ENCODE data around the gene PGS1.

Gene PGS1

GRCh38 chr17:78343187-78343542 is 35.3 kb upstream of the PGS1 start:
- peak; percentile 93 to 96 for DNase-seq (ENCODE audit: low read depth in 2 of 2)
- no peak for TF ChIP-seq CTCF (IDR thresholded peaks at IDR 0.05; ENCODE audit: low read depth, low read length)

GRCh38 chr17:78343543-78344201 is 34.8 kb upstream of the PGS1 start:
- H3K4me3 ChIP-seq (replicated peaks in 1 of 2; ENCODE audit: low read depth in 2 of 2, low read length in 2 of 2) = no peak overlapping the region
- no peak for TF ChIP-seq CTCF (IDR thresholded peaks at IDR 0.05; ENCODE audit: low read depth, low read length)
- DNase-seq (ENCODE audit: low read depth in 2 of 2) = no peak

More at GRCh38 chr17:78343187-78343542, 35.3 kb upstream of the PGS1 start:
- no peak overlapping the region for H3K4me3 ChIP-seq (replicated peaks in 1 of 2; ENCODE audit: low read depth in 2 of 2, low read length in 2 of 2)

GRCh38 chr17:78344666-78345065 is 33.8 kb upstream of the PGS1 start:
- DNase-seq (ENCODE audit: low read depth in 2 of 2) = no peak
- H3K4me3 ChIP-seq (replicated peaks in 1 of 2; ENCODE audit: low read depth in 2 of 2, low read length in 2 of 2) = no peak overlapping the region
- TF ChIP-seq CTCF (IDR thresholded peaks at IDR 0.05; ENCODE audit: low read depth, low read length) = no peak

GRCh38 chr17:78345172-78345571 is 33.3 kb upstream of the PGS1 start:
- no peak overlapping the region for H3K4me3 ChIP-seq (replicated peaks in 1 of 2; ENCODE audit: low read depth in 2 of 2, low read length in 2 of 2)
- no peak for TF ChIP-seq CTCF (IDR thresholded peaks at IDR 0.05; ENCODE audit: low read depth, low read length)
- no peak for DNase-seq (ENCODE audit: low read depth in 2 of 2)

GRCh38 chr17:78345791-78346494 is 32.5 kb upstream of the PGS1 start:
- no peak for TF ChIP-seq CTCF (IDR thresholded peaks at IDR 0.05; ENCODE audit: low read depth, low read length)
- no peak for DNase-seq (ENCODE audit: low read depth in 2 of 2)
- no peak overlapping the region for H3K4me3 ChIP-seq (replicated peaks in 1 of 2; ENCODE audit: low read depth in 2 of 2, low read length in 2 of 2)

- H3K4me3 ChIP-seq (replicated peaks in 1 of 2; ENCODE audit: low read depth in 2 of 2, low read length in 2 of 2) = no peak overlapping the region
- TF ChIP-seq CTCF (IDR thresholded peaks at IDR 0.05; ENCODE audit: low read depth, low read length) = no peak
- no peak for DNase-seq (ENCODE audit: low read depth in 2 of 2)
Measured at GRCh38 chr17:78346605-78347250, 31.7 kb upstream of the PGS1 start.
